ENCODE measurements around the gene SIGLEC1. TPM values are rescaled to one million over a fixed set of nuclear protein-coding genes. Genes with fewer than 3 reads are reported as not detected.

The SIGLEC1 gene
- total RNA-seq, 3 donors from 2014 or later: 0.05 TPM

DNA sequence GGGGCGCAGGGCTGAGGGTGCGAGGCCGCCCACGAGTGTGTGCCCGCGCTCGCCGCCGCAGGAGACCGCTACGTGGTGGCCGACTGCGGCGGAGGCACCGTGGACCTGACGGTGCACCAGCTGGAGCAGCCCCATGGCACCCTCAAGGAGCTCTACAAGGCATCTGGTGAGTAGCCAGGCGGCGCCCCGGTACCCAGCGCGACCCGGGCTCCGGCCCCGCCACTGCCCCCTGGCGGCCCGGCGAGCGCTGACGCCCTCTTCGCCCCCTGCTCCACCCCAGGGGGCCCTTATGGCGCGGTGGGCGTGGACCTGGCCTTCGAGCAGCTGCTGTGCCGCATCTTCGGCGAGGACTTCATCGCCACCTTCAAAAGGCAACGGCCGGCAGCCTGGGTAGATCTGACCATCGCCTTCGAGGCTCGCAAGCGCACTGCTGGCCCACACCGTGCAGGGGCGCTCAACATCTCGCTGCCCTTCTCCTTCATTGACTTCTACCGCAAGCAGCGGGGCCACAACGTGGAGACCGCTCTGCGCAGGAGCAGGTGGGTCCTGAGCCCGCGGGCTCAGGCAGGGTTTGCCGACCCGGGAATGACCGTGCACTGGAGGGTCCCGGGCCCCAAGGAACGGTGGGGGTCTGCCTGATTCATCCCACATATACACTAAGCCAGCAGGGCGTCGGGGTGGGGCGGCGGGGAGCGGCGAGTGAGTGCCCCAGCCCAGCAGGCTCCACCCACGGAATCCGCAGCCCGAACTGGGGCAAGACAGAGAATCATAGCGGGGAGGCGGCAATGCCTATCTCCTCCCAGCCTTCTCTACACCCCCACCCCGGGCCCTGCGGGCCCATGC lies 37.5 kb upstream of the SIGLEC1 start:
- DNase-seq (no peak), ATAC-seq (peak; percentile 33 to 41)
- H3K36me3 Mint-ChIP-seq (ENCODE audit: insufficient read depth): no peaks in the 10 kb centered on the region
- H3K9me3 Mint-ChIP-seq: no peaks in the 10 kb centered on the region
- no peak overlapping the region for H3K4me3 Mint-ChIP-seq
- peaks cover 13% of the 10 kb centered on the region for H3K4me1 Mint-ChIP-seq (ENCODE audit: low read depth)
- H3K27me3 Mint-ChIP-seq (ENCODE audit: low read depth): peaks cover 14% of the 10 kb centered on the region

- peaks cover 19% of the 10 kb centered on the region for H3K27me3 Mint-ChIP-seq (ENCODE audit: low read depth)
- no peaks in the 10 kb centered on the region for H3K9me3 Mint-ChIP-seq
- ATAC-seq (no peak), DNase-seq (no peak)
- peaks cover 21% of the 10 kb centered on the region for H3K4me1 Mint-ChIP-seq (ENCODE audit: low read depth)
- no peak overlapping the region for H3K4me3 Mint-ChIP-seq
- no peaks in the 10 kb centered on the region for H3K36me3 Mint-ChIP-seq (ENCODE audit: insufficient read depth)
Observed at GRCh38 chr20:3749087-3749688, 36.8 kb upstream of the SIGLEC1 start.

GRCh38 chr20:3748073-3748472 lies 35.7 kb upstream of the SIGLEC1 start:
- peaks cover 19% of the 10 kb centered on the region for H3K27me3 Mint-ChIP-seq (ENCODE audit: low read depth)
- no peaks in the 10 kb centered on the region for H3K9me3 Mint-ChIP-seq
- no peak overlapping the region for H3K4me3 Mint-ChIP-seq
- DNase-seq (no peak), ATAC-seq (no peak)
- no peaks in the 10 kb centered on the region for H3K36me3 Mint-ChIP-seq (ENCODE audit: insufficient read depth)
- peaks cover 21% of the 10 kb centered on the region for H3K4me1 Mint-ChIP-seq (ENCODE audit: low read depth)

- Mint-ChIP-seq H3K36me3 (ENCODE audit: insufficient read depth) (no peaks in the 10 kb centered on the region), H3K27me3 (ENCODE audit: low read depth) (peaks cover 19% of the 10 kb centered on the region), H3K9me3 (no peaks in the 10 kb centered on the region), H3K4me3 (no peak overlapping the region), H3K4me1 (ENCODE audit: low read depth) (peaks cover 17% of the 10 kb centered on the region)
- no peak for ATAC-seq
- no peak for DNase-seq
Observed at GRCh38 chr20:3747471-3747870, 35.1 kb upstream of the SIGLEC1 start.

- Mint-ChIP-seq H3K36me3 (ENCODE audit: insufficient read depth) (no peaks in the 10 kb centered on the region), H3K27me3 (ENCODE audit: low read depth) (peaks cover 19% of the 10 kb centered on the region), H3K4me3 (no peak overlapping the region), H3K9me3 (no peaks in the 10 kb centered on the region), H3K4me1 (ENCODE audit: low read depth) (peaks cover 10% of the 10 kb centered on the region)
- ATAC-seq (no peak), DNase-seq (no peak)
Observed at GRCh38 chr20:3745686-3746173, 33.3 kb upstream of the SIGLEC1 start.

- DNase-seq (peak; percentile 72), ATAC-seq (peak; percentile 80 to 81)
- peaks cover 10% of the 10 kb centered on the region for H3K4me1 Mint-ChIP-seq (ENCODE audit: low read depth)
- H3K4me3 Mint-ChIP-seq: peak overlapping the region; percentile 69
- peaks cover 19% of the 10 kb centered on the region for H3K27me3 Mint-ChIP-seq (ENCODE audit: low read depth)
- H3K9me3 Mint-ChIP-seq: no peaks in the 10 kb centered on the region
- no peaks in the 10 kb centered on the region for H3K36me3 Mint-ChIP-seq (ENCODE audit: insufficient read depth)
Observed at GRCh38 chr20:3744806-3745685, 32.6 kb upstream of the SIGLEC1 start.

- Mint-ChIP-seq H3K36me3 (ENCODE audit: insufficient read depth) (no peaks in the 10 kb centered on the region), H3K27me3 (ENCODE audit: low read depth) (peaks cover 19% of the 10 kb centered on the region), H3K9me3 (no peaks in the 10 kb centered on the region), H3K4me1 (ENCODE audit: low read depth) (peaks cover 10% of the 10 kb centered on the region), H3K4me3 (no peak overlapping the region)
- DNase-seq: no peak
- ATAC-seq: no peak
Observed at GRCh38 chr20:3744037-3744436, 31.6 kb upstream of the SIGLEC1 start.

- ATAC-seq (no peak), DNase-seq (no peak)
- no peak overlapping the region for H3K4me3 Mint-ChIP-seq
- H3K9me3 Mint-ChIP-seq: no peaks in the 10 kb centered on the region
- peaks cover 10% of the 10 kb centered on the region for H3K4me1 Mint-ChIP-seq (ENCODE audit: low read depth)
- no peaks in the 10 kb centered on the region for H3K36me3 Mint-ChIP-seq (ENCODE audit: insufficient read depth)
- H3K27me3 Mint-ChIP-seq (ENCODE audit: low read depth): peaks cover 19% of the 10 kb centered on the region
Observed at GRCh38 chr20:3743251-3743650, 30.9 kb upstream of the SIGLEC1 start.

GRCh38 chr20:3741836-3742458 lies 29.5 kb upstream of the SIGLEC1 start:
- Mint-ChIP-seq H3K27me3 (ENCODE audit: low read depth) (peaks cover 15% of the 10 kb centered on the region), H3K4me1 (ENCODE audit: low read depth) (peaks cover 10% of the 10 kb centered on the region), H3K9me3 (no peaks in the 10 kb centered on the region), H3K36me3 (ENCODE audit: insufficient read depth) (no peaks in the 10 kb centered on the region), H3K4me3 (no peak overlapping the region)
- ATAC-seq (no peak), DNase-seq (no peak)

DNA sequence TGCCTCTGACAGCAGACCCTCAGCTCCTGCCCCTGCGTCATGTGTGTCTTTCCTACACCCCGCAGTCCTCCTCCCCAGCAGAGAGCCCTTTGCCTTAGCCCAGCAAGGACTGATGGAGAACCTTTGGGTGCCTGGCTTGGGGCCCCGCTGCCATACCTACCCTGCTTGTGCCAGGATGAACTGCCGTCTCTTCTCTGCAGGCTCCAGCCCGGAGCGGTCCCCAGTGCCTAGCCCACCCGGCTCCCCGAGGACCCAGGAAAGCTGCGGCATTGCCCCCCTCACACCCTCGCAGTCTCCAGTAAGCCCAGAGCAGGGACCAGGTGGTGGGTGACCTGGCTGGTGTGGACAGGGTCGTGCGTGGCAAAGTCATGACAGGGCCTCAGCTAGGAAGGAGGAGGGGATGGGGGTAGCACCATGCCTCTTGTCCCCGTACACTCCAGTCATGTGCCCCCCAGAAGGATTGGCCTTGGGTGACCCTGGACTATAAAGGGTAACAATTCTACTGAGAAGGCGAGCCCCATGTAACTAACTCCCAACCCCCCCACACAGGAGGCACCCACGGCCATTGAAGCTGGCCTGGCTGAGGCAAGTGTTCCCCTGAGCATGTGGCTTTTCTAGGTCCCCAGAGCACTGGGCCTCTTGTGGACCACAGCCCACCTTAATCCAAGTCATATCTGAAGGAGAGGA lies 28.4 kb upstream of the SIGLEC1 start:
- DNase-seq: no peak

DNA sequence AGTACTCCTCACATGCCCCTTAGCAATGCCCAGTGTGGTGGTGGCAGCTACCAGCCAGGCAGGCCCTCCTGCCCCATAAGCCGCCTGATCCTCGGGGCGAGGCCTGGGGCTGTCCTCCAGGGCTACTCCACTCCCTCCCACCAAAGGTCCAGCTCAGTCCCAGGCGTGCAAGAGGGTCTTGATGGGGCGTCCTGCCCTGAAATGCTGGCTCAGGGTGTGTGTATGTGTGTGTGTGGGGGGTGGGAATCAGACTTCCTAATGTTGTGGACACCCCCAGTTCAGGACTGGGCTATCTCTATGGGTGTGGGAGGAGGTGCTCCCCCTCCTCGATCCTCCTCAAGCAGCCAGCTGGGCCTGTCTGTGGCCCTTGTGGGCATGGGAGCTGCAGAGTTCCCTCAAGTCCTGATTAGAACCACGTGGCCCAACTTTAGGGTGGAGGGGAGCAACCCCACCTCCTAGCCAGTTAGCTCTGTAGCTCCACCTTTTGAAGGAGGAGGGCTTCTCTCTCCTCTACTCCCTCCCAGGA lies 27.6 kb upstream of the SIGLEC1 start:
- H3K36me3 Mint-ChIP-seq (ENCODE audit: insufficient read depth): no peaks in the 10 kb centered on the region
- no peak overlapping the region for H3K4me3 Mint-ChIP-seq
- ATAC-seq (no peak), DNase-seq (no peak)
- peaks cover 8% of the 10 kb centered on the region for H3K27me3 Mint-ChIP-seq (ENCODE audit: low read depth)
- no peaks in the 10 kb centered on the region for H3K9me3 Mint-ChIP-seq
- peaks cover 8% of the 10 kb centered on the region for H3K4me1 Mint-ChIP-seq (ENCODE audit: low read depth)

More for the DNA sequence above, 28.4 kb upstream of the SIGLEC1 start:
- no peak for ATAC-seq
- peak overlapping the region; percentile 7 for H3K4me3 Mint-ChIP-seq
- H3K36me3 Mint-ChIP-seq (ENCODE audit: insufficient read depth): no peaks in the 10 kb centered on the region
- H3K4me1 Mint-ChIP-seq (ENCODE audit: low read depth): peaks cover 10% of the 10 kb centered on the region
- H3K9me3 Mint-ChIP-seq: no peaks in the 10 kb centered on the region
- H3K27me3 Mint-ChIP-seq (ENCODE audit: low read depth): peaks cover 6% of the 10 kb centered on the region

DNA sequence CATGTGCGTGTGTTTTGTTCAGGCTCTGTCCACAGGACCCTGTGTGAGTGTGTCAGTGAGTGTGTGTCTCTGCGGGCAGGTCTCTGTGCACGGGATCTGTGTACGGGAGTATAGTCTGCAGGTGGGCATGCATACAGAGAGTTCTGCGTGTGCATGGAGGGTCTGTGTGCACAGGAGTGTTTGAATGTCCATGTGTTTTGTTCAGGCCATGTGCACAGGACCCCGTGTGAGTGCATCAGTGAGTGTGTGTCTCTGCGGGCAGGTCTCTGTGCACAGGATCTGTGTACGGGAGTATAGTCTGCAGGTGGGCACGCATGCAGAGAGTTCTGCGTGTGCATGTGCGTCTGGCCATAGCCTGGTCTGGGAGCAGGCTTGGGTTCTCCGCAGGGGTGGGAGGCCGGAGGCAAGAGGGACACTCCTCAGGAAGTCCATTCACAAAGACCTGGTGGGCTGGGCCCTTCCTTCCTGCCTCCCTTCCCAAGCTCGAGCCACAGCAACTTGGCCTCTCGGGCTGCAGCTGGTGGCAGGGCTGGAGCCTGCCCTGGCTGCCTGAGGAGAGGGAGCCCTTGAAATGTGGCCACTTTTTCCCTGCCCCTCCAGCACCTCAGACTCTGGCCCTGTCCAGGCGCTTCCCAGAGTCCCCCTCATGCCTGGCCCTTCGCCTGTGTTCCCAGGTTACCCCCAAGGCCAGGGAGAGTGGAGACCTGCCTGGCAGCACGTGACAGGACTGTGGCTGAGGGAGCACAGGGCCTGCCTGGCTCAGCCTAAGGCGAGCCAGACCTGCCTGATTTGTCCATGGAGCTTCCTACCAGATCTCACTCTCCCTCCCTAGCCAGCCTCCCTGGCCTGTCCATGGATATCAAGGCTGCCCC lies 26.9 kb upstream of the SIGLEC1 start:
- DNase-seq (no peak), ATAC-seq (no peak)
- Mint-ChIP-seq H3K4me3 (no peak overlapping the region), H3K36me3 (ENCODE audit: insufficient read depth) (no peaks in the 10 kb centered on the region), H3K27me3 (ENCODE audit: low read depth) (peaks cover 4% of the 10 kb centered on the region), H3K9me3 (no peaks in the 10 kb centered on the region), H3K4me1 (ENCODE audit: low read depth) (peaks cover 1% of the 10 kb centered on the region)

Measured in activated T-cell treated with anti-CD3 and anti-CD28 coated beads, Interleukin-2, amount 50 U/mL, for 4 hours (primary cell).